Small intestine (tissue), 7 donors: ENCODE data around the gene PDGFA. TPM values are rescaled to one million over a fixed set of nuclear protein-coding genes. Genes with fewer than 3 reads are reported as not detected.
A peak's percentile ranks its signal among the peaks of the same experiment; 100 is the strongest.

Experiments used
- DNase-seq, 2 donors: peaks; one replicate each; pipeline versions ENCODE4 v3.0.0 to v3.0.0-alpha.2; 2013
- FAIRE-seq: peaks from 2 replicates; lab custom pipeline; 2012; peaks lifted over from hg19 to GRCh38; lab: Jason Lieb, UNC
- H3K27ac ChIP-seq, 3 donors: one replicate each; pipeline ENCODE4 v1.5.1; 2013; ENCODE audit warnings: low read length in 2 of 3, mild to moderate bottlenecking in 2 of 3, control low read depth in 1 of 3, inconsistent platforms in 1 of 3, low read depth in 1 of 3, moderate library complexity in 1 of 3
- H3K27me3 ChIP-seq, 3 donors: one replicate each; pipeline ENCODE4 v1.6.1; 2013; ENCODE audit warnings: low read length in 3 of 3, inconsistent platforms in 1 of 3; ENCODE audit not compliant: control insufficient read depth in 3 of 3, insufficient read depth in 3 of 3
- H3K36me3 ChIP-seq, 3 donors: one replicate each; pipeline ENCODE4 v1.6.1; 2013; ENCODE audit warnings: low read length in 3 of 3, inconsistent platforms in 1 of 3, low read depth in 1 of 3, mild to moderate bottlenecking in 1 of 3, moderate library complexity in 1 of 3; ENCODE audit not compliant: control insufficient read depth in 3 of 3, insufficient read depth in 2 of 3
- H3K4me1 ChIP-seq, 3 donors: one replicate each; pipeline ENCODE4 v1.6.1; 2013; ENCODE audit warnings: low read length in 2 of 3, inconsistent platforms in 1 of 3, low read depth in 1 of 3, mild to moderate bottlenecking in 1 of 3, moderate library complexity in 1 of 3; ENCODE audit not compliant: control insufficient read depth in 3 of 3, insufficient read depth in 2 of 3
- H3K4me3 ChIP-seq, 3 donors: one replicate each; pipeline ENCODE4 v1.5.1; 2013; ENCODE audit warnings: low read length in 3 of 3, control low read depth in 1 of 3, inconsistent platforms in 1 of 3, low read depth in 1 of 3, mild to moderate bottlenecking in 1 of 3, moderate library complexity in 1 of 3
- H3K9me3 ChIP-seq, 2 donors: one replicate each; pipeline ENCODE4 v1.6.1; 2013; ENCODE audit warnings: low read depth in 1 of 2, low read length in 1 of 2; ENCODE audit not compliant: control insufficient read depth in 2 of 2, insufficient read depth in 1 of 2
- WGBS, 3 donors: extraction: QIAGEN DNeasy Blood & Tissue Kit; methylation state at CpG; one replicate each; pipeline ENCODE4 v1.1.7; 2013; 5-methylcytosine and 5-hydroxymethylcytosine counted together
- polyA plus RNA-seq, 4 donors: library from polyadenylated mRNA; stranded (reverse) in 3 of 4; unstranded in 1 of 4; fragments of 200-250 nt in 3 of 4; fragments of 120-200 nt in 1 of 4; gene quantifications; one replicate each; pipeline versions ENCODE4 v1.2.1 to v1.2.3, GENCODE V29; 2013
- donor health status: healthy with polysubstance abuse.
- donor health status: control.
- donor health status: control.
- donor health status: Bipolar disorder and iron deficiency.
- donor health status: healthy.

Gene PDGFA
- polyA plus RNA-seq, 4 donors, result 17.4 to 107 (median 32.4) TPM

GRCh38 chr7:452791-453455, 66.7 kb downstream of the PDGFA start:
- 64 to 70% (median 65%) methylated on average over 19 to 21 of the region's 21 CpGs for WGBS, 3 donors
- Histone ChIP-seq H3K4me3 (no peak overlapping the region), H3K9me3 (no peaks in the 10 kb centered on the region), H3K27ac (no peak overlapping the region), H3K36me3 (no peaks in the 10 kb centered on the region), H3K27me3 (peaks cover 0 to 9% (median 0%) of the 10 kb centered on the region in 3 donors), H3K4me1 (peaks cover 0 to 29% (median 0%) of the 10 kb centered on the region in 3 donors)
- DNase-seq, result no peak
- no peak for FAIRE-seq

- Histone ChIP-seq H3K4me3 (no peak overlapping the region), H3K4me1 (peaks cover 0 to 29% (median 0%) of the 10 kb centered on the region in 3 donors), H3K27ac (no peak overlapping the region), H3K27me3 (peaks cover 0 to 9% (median 0%) of the 10 kb centered on the region in 3 donors), H3K36me3 (no peaks in the 10 kb centered on the region), H3K9me3 (no peaks in the 10 kb centered on the region)
- FAIRE-seq (no peak), DNase-seq (peak in 1 of 2 donors; percentile 55)
- 34 to 59% (median 52%) methylated on average over 29 to 30 of the region's 30 CpGs for WGBS, 3 donors
Observed at GRCh38 chr7:452226-452751, 67.4 kb downstream of the PDGFA start.

GRCh38 chr7:451255-452225, 68.1 kb downstream of the PDGFA start:
- DNase-seq (no peak), FAIRE-seq (no peak)
- Histone ChIP-seq H3K9me3 (no peaks in the 10 kb centered on the region), H3K36me3 (no peaks in the 10 kb centered on the region), H3K27ac (no peak overlapping the region), H3K4me3 (no peak overlapping the region), H3K27me3 (peaks cover 0 to 9% (median 0%) of the 10 kb centered on the region in 3 donors), H3K4me1 (peaks cover 0 to 29% (median 0%) of the 10 kb centered on the region in 3 donors)
- 51 to 62% (median 60%) methylated on average over 18 to 24 of the region's 24 CpGs for WGBS, 3 donors

GRCh38 chr7:450741-451140, 68.9 kb downstream of the PDGFA start:
- Histone ChIP-seq H3K27ac (no peak overlapping the region), H3K36me3 (no peaks in the 10 kb centered on the region), H3K27me3 (peaks cover 0 to 9% (median 0%) of the 10 kb centered on the region in 3 donors), H3K4me3 (no peak overlapping the region), H3K4me1 (peaks cover 0 to 28% (median 0%) of the 10 kb centered on the region in 3 donors), H3K9me3 (no peaks in the 10 kb centered on the region)
- 60 to 83% (median 67%) methylated on average over 9 to 10 of the region's 10 CpGs for WGBS, 3 donors
- DNase-seq (no peak), FAIRE-seq (no peak)

- WGBS, 3 donors, result 83 to 91% (median 88%) methylated on average over 11 of the region's 11 CpGs
- Histone ChIP-seq H3K27ac (no peak overlapping the region), H3K36me3 (no peaks in the 10 kb centered on the region), H3K4me3 (no peak overlapping the region), H3K4me1 (peaks cover 0 to 21% (median 0%) of the 10 kb centered on the region in 3 donors), H3K27me3 (peaks cover 0 to 9% (median 0%) of the 10 kb centered on the region in 3 donors), H3K9me3 (no peaks in the 10 kb centered on the region)
- DNase-seq (no peak), FAIRE-seq (no peak)
Observed at GRCh38 chr7:450036-450435, 69.6 kb downstream of the PDGFA start.

GRCh38 chr7:449324-450019, 70.2 kb downstream of the PDGFA start:
- H3K4me3 ChIP-seq, result no peak overlapping the region
- FAIRE-seq (no peak), DNase-seq (no peak)
- peaks cover 0 to 19% (median 0%) of the 10 kb centered on the region in 3 donors for H3K4me1 ChIP-seq
- H3K27me3 ChIP-seq, result peaks cover 0 to 9% (median 0%) of the 10 kb centered on the region in 3 donors
- no peaks in the 10 kb centered on the region for H3K9me3 ChIP-seq
- no peak overlapping the region for H3K27ac ChIP-seq
- WGBS, 3 donors, result 76 to 78% (median 77%) methylated on average over 17 of the region's 17 CpGs
- no peaks in the 10 kb centered on the region for H3K36me3 ChIP-seq

GRCh38 chr7:447523-447922, 72.1 kb downstream of the PDGFA start:
- Histone ChIP-seq H3K4me3 (no peak overlapping the region), H3K27ac (no peak overlapping the region), H3K27me3 (peaks cover 0 to 9% (median 0%) of the 10 kb centered on the region in 3 donors), H3K36me3 (no peaks in the 10 kb centered on the region), H3K4me1 (peaks cover 0 to 12% (median 0%) of the 10 kb centered on the region in 3 donors), H3K9me3 (no peaks in the 10 kb centered on the region)
- DNase-seq, result no peak
- no peak for FAIRE-seq
- 78 to 89% (median 87%) methylated on average over 9 of the region's 9 CpGs for WGBS, 3 donors
